HG03342 (cell line): ENCODE data around the gene MSL1.

Experiments
- ATAC-seq: cut with Tn5 transposase; IDR thresholded peaks from one replicate; pipeline ENCODE4 v1.9.1; 2021; ENCODE audit warnings: mild to moderate bottlenecking, moderate library complexity; ENCODE audit not compliant: unreplicated experiment

The MSL1 gene

DNA sequence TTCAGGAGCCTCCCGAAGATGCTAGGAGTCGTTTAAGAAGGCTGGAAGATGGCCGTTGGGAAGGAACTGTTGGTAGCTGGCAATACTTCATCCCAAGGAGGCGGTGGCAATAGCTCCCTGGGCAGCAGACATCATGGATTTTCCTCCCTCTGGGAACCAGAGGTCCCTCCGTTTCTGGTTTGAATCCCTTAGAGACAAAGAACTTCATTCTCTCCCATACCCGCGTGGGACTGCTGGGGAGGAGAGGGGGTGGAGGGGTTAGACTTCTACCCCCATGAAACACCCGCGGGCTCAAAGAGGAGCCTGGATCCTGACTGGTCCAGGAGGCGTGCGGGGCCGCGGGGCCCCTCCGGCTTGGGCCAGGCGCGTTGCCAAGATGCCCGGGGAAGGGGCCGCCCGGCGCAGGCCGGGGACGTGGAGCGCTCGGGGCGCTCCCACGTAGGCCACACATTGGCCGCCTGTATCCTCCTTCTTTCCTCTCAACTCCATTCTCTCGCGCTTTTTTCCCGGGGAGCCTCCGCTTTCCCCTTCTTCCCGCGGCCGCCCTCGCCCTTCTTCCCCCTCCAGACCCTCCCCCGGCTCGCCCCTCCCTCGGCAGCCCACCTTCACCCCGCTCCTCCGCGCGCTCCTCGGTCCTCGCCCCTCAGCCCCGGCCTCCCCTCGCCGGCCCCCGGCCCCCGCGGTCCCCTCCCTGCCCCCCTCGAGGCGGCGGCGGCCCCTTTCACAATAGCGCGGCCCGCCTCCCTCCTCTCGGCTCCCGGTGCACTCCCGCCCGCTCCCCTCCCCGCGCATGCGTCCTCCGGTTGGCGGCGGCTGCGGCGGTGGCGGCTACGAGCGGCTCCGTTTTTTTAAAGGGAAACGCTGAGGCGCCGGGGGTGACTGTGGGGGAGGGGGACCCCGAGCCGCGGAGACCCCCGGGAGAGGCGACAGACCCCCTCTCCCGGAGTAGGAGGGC, at the start of gene MSL1:
TSS of gene MSL1 (plus strand) at position 791 of the 955 bp plus-strand sequence. CDS start 642 bp downstream, outside the sequence.
- ATAC-seq = peak; percentile 63

- ATAC-seq = no peak
Observed at GRCh38 chr17:40072040-40072734, 49.6 kb upstream of the MSL1 start.

DNA sequence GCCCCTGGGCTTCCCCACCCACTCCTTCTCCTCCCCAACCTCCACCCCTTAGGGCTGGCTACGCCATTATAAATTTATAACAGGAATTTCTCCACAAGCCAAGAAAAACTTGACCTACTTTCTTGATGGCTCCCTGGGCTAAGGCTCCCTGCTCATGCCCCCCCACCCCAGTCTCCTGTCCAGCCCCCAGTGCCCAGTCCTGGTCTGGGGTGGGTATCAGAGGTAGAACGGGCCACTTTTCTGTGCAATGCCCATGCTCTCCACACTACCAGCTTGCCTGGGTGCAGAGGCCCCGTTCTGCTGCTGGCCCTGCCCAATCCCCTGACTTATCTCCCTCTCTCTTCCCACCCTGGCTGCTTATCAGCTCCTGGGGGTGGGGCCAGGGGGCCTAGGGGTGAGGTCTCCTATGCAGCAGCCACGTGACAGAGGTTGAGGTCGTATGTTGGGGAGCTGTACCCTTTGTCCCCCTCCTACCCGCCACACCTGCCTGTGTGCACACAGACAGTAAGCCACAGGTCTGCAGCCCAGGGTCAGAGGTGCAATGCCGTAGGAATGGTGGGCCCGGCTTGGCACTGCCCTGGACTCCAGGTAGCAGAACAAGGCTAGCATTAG, 48.9 kb upstream of the MSL1 start:
- no peak for ATAC-seq

- no peak for ATAC-seq
Observed at GRCh38 chr17:40073454-40074174, 48.2 kb upstream of the MSL1 start.

DNA sequence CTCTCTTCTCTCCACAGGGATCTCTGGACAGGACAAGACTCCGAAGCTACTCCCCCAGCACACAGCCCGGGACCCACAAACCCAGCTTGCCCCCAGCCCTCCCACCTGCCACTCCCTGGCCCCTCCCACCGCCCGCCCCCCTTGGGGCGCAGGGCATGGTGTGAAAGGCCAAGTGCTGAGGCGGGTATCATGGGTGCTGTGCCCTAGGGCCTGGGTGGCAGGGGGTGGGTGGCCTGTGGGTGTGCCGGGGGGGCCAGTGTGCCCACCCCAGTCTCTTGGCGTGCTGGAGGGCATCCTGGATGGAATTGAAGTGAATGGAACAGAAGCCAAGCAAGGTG, 47.6 kb upstream of the MSL1 start:
- no peak for ATAC-seq

DNA sequence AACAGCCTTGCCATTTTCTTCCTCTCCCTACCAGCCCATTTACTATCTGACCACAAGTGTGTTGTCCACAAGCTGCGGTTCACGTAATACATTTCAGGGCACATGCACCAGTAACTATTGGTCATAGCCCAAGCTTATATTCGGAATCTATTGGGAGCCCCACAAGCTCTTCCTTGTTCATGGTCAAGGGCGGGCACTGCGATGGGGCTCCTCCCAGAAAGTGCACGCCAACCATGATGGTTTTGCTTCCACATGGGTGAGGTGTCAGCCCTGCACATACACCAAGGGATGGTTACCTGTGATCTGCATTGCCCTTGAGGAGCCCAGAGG, 46.9 kb upstream of the MSL1 start:
- no peak for ATAC-seq

GRCh38 chr17:40075201-40075941, 46.4 kb upstream of the MSL1 start:
- ATAC-seq = no peak

- ATAC-seq = no peak
Observed at GRCh38 chr17:40075942-40076498, 45.8 kb upstream of the MSL1 start.

GRCh38 chr17:40076591-40076990, 45.2 kb upstream of the MSL1 start:
- no peak for ATAC-seq

GRCh38 chr17:40079545-40079944, 42.2 kb upstream of the MSL1 start:
- no peak for ATAC-seq

DNA sequence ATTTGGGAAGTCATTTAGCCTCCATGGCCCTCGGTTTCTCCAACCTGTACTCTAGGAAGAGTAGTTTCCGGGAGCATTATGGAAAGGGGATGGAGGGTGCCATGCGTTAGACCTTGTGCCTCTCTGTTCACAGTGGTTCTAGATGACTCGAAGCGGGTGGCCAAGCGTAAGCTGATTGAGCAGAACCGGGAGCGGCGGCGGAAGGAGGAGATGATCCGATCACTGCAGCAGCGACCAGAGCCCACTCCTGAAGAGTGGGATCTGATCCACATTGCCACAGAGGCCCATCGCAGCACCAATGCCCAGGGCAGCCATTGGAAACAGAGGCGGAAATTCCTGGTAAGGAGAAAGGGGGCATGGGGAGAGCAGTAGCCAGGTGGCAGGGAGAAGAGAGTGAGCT, 37.3 kb upstream of the MSL1 start:
- ATAC-seq = no peak

GRCh38 chr17:40086150-40087044, 35.4 kb upstream of the MSL1 start:
- ATAC-seq = no peak

GRCh38 chr17:40087049-40087794, 34.5 kb upstream of the MSL1 start:
- ATAC-seq = no peak

DNA sequence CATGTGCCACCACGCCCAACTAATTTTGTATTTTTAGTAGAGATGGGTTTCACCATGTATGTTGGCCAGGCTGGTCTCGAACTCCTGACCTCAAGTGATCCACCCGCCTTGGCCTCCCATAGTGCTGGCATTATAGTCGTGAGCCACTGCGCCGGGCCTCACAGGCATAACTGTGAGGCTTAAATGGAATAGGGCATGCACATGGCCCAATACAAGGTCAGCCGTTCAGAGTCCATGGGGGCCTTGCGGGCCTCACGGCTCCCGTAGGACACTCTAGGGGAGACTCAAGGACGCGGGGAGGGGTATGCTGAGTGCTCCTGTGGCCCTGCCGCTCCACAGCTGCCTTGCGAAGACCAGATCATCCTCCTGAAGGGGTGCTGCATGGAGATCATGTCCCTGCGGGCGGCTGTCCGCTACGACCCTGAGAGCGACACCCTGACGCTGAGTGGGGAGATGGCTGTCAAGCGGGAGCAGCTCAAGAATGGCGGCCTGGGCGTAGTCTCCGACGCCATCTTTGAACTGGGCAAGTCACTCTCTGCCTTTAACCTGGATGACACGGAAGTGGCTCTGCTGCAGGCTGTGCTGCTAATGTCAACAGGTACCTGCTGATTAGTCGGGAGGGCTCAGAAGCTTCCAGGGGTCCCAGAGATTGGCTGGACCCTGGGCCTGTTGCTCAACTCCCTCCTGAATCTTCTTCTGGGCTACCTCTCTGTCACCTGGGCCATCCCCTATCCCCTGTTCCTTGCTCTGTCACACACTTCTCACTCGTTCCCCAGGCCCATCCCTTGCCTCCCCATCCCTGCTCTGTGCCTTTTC, 33.7 kb upstream of the MSL1 start:
- ATAC-seq = no peak

DNA sequence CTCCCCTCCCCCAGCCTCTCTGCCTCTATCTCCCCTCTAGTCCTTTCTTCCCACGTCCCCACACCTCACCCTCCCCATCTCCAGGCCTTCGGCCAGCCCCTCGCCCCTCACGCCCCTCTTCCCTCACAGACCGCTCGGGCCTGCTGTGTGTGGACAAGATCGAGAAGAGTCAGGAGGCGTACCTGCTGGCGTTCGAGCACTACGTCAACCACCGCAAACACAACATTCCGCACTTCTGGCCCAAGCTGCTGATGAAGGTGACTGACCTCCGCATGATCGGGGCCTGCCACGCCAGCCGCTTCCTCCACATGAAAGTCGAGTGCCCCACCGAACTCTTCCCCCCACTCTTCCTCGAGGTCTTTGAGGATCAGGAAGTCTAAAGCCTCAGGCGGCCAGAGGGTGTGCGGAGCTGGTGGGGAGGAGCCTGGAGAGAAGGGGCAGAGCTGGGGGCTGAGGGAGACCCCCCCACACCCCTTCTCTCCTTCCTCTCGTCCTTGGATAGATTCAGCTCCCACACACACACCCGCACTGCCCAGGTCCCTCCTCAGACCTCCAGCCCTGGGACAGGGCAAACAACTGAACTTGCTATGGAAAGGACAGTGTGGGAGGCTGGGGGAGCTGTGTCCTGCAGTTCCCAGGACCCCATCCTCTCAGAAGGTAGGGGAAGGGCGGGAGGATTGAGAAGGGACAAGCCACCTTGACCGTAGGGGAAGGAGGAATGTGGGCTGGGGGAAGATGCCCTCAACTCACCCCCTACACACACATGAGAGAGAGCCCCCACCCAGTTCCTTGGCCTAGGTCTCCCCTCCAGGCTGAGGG, 32.5 kb upstream of the MSL1 start:
- ATAC-seq = no peak

- no peak for ATAC-seq
Observed at GRCh38 chr17:40090237-40091119, 31.3 kb upstream of the MSL1 start.
